C4-2B (cell line): ENCODE data around the gene STRADB.

Experiments
- H3K27ac ChIP-seq: fragments of 450-650 bp; 2 replicates; pipeline ENCODE4 v1.5.1; 2017
- ZFX ChIP-seq: fragments of 450-650 bp; IDR thresholded peaks from 2 replicates; pipeline ENCODE4 v1.6.1; 2017
- TF ChIP-seq, protein P1 (sequence below): fragments of 450-650 bp; conservative IDR thresholded peaks from 2 replicates; pipeline ENCODE4 v1.5.1; 2017; ENCODE audit warnings: mild to moderate bottlenecking

STRADB gene

DNA sequence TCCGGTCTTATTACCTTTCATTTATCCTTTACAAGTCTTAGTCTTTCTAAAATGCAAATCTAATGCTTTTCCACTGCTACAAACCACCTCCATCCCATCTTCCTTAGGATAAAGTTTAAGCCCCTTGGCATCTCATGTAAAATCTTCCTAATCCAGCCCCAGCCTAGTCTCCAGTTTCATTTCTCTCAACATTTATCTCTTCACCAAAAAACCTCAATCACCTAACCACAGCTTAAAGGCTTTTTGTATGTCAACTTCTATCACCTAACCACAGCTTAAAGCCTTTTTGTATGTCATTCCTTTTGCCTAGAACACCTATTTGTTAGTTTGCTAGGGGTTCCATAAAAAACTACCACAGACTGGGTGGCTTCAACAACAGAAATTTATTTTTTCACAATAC lies 4.5 kb upstream of the STRADB start:
- no peak overlapping the region for H3K27ac ChIP-seq
- TF ChIP-seq ZFX = no peak
- TF ChIP-seq, protein P1, sequence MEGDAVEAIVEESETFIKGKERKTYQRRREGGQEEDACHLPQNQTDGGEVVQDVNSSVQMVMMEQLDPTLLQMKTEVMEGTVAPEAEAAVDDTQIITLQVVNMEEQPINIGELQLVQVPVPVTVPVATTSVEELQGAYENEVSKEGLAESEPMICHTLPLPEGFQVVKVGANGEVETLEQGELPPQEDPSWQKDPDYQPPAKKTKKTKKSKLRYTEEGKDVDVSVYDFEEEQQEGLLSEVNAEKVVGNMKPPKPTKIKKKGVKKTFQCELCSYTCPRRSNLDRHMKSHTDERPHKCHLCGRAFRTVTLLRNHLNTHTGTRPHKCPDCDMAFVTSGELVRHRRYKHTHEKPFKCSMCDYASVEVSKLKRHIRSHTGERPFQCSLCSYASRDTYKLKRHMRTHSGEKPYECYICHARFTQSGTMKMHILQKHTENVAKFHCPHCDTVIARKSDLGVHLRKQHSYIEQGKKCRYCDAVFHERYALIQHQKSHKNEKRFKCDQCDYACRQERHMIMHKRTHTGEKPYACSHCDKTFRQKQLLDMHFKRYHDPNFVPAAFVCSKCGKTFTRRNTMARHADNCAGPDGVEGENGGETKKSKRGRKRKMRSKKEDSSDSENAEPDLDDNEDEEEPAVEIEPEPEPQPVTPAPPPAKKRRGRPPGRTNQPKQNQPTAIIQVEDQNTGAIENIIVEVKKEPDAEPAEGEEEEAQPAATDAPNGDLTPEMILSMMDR = no peak

DNA sequence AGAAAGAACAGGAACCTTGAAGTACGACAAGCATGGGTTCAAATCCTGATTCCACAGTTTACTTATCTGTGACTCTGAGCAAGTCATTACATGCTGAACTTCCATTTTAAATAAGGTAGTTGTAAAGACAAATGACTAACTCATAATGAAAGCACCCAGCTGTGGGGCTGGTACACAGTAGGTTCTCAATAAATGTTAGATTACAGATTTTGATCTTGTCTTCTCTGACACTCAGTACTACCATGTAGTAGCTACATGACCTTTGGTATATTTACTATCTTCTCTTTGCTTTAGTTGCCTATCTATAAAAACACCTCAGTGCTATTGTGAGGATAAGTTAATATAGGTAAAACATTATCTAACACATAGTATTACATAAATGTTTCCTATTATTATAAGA lies 3.5 kb upstream of the STRADB start:
- no peak for TF ChIP-seq ZFX
- TF ChIP-seq, protein P1 = no peak
- no peak overlapping the region for H3K27ac ChIP-seq

DNA sequence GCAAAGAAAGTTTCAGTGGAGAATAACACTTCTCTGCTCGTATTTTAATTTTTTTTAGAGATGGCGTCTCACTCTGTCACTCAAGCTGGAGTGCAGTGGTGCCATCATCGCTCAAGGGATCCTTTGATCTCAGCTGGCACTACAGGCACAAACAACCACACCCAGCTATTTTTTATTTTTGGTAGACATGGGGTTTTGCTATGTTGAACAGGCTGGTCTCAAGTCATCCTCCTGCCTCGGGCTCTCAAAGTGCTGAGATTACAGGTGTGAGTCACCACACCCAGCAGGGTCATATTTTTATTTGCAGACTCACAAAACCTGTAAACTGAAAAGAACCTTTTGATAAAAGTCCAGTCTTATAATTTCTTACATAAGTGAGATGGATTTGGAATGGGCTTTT lies 2.8 kb upstream of the STRADB start:
- TF ChIP-seq, protein P1 = no peak
- no peak for TF ChIP-seq ZFX
- H3K27ac ChIP-seq = no peak overlapping the region

DNA sequence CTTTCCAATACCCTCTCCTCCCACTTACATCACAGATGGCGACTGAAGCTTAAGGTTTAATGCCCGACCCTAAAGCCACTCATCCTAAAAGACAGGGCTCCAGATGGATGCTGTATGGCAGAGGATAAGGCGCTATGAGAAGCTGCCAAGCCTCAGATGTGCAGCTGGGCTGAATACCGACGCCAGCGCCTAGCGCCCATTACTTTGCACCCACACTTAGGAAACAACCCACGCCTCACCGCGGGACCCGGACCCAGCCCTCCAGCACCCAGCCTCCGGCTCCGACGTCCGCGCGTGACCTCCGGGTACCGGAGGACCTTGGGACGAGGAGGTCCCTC lies 617 bp upstream of the STRADB start:
- no peak for TF ChIP-seq ZFX
- TF ChIP-seq, protein P1 = no peak
- H3K27ac ChIP-seq = peak overlapping the region; percentile 78

DNA sequence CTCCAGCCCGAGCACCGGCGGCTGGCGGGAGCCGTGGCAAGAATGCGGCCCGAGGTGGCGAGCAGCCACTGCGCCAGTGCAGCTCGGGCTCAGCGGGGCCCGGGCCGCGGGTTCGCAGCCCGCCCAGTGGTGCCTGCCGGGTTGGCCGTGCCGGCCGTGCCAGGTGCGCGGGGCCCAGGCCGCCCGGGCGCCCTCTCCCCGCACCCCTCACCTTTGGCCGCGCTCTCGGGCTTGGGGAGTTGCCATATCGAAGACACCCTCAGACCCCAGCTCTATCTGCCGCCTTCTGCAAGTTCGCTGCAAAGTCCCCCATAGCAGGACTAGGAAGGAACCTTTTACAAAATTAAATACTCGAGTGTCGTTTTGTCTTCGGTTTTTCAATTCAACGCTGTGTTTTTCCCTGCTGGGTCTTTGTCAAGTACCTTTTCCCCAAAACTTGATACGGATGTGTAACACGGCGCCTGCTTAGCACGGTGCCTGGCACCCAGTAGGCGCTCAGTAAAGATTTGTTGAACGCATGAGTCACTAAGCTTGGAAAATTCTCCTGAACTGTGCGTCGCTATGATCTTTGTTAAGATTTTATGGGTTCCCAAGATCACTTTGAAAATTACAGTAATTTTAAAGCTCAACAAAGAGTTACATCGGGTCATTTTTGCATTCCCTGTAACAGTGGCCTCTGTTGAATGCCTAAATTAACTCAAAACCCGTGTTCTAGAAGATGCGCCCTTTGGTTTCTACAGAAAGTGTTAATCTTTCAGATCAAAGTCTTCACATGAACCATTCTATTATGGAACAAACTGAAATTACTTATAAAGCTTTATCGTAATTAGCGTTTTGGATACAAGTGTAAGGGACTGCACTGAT lies 750 bp downstream of the STRADB start:
- peak overlapping the region; percentile 78 for H3K27ac ChIP-seq
- TF ChIP-seq, protein P1 = peak; percentile 17; the same call in 1 of the 2 replicates
- TF ChIP-seq ZFX = peak; percentile 65

DNA sequence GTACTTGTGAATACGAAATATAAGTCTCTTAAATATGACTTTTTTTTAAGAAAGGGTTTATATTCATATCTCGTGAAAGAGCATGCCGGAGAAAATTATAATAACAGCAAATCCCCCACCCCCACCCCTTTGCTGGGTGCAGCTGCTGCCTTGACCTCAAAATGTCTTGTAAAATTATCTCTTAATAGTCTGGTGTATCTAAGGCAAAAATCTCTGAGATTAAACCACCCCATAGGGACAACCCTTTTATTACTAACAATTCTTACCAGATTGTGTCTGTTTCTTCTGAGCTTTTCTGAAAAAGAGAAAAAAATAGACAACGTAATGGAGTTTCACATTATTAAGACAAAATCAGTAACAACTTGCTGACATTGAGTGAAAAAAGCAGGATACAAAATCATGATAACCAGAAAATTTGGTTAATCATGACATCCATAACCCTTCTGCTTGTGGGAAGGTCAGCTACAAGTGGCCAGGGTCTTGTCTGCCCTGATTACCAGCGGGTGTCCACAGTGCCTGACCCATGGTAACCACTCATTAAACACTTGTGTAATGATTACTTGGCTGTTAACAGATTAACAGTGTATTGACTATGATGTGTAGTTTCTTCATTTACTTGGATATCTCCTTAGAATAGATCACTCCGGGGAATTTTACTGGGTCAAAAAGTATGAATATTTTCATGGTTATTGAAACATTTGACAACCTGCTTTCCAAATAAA lies 1.5 kb downstream of the STRADB start:
- H3K27ac ChIP-seq = no peak overlapping the region
- no peak for TF ChIP-seq ZFX
- TF ChIP-seq, protein P1 = no peak

DNA sequence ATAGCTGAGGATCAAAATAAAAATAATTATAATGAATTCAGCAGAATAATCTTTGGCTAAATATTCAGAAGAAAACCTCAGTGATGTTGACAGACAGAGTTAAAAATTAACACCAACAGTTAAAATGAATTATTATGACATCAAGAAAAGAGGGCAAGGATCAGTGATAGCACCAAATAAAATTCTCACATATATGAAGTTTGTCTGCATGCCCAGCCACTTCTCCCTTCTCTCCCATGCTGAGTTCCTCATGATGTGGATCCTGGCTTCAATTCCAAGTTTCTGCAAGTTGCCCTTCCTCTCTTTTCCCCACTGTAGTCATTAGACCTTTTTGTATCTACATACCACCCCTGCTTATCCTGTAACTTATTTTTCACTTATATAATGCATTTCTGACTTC lies 6.8 kb downstream of the STRADB start:
- H3K27ac ChIP-seq = no peak overlapping the region
- TF ChIP-seq, protein P1 = no peak
- no peak for TF ChIP-seq ZFX
